T1000 (cell line): Measurements from ENCODE around the gene ABTB2.

Experiments
- DNase-seq: peaks from one replicate; lab custom pipeline; 2025; ENCODE audit warnings: mixed read lengths; lab: John Stamatoyannopoulos, UW

ABTB2 gene

GRCh38 chr11:34360046-34360445, 2.2 kb upstream of the ABTB2 start:
- DNase-seq: no peak

GRCh38 chr11:34359548-34359891, 1.7 kb upstream of the ABTB2 start:
- DNase-seq: no peak

GRCh38 chr11:34358728-34359547, 1.1 kb upstream of the ABTB2 start:
- peak; percentile 34 for DNase-seq

GRCh38 chr11:34358258-34358727, 483 bp upstream of the ABTB2 start:
- peak; percentile 58 for DNase-seq

GRCh38 chr11:34356913-34357700, 703 bp downstream of the ABTB2 start:
- peak; percentile 34 for DNase-seq

- DNase-seq: no peak
Observed at GRCh38 chr11:34356576-34356912, 1.3 kb downstream of the ABTB2 start.

GRCh38 chr11:34356130-34356529, 1.7 kb downstream of the ABTB2 start:
- no peak for DNase-seq

GRCh38 chr11:34355726-34356125, 2.1 kb downstream of the ABTB2 start:
- DNase-seq: no peak

GRCh38 chr11:34354782-34355181, 3.0 kb downstream of the ABTB2 start:
- no peak for DNase-seq

- no peak for DNase-seq
Observed at GRCh38 chr11:34353881-34354280, 3.9 kb downstream of the ABTB2 start.

- DNase-seq: no peak
Observed at GRCh38 chr11:34351687-34352469, 5.9 kb downstream of the ABTB2 start.

- DNase-seq: no peak
Observed at GRCh38 chr11:34351051-34351450, 6.8 kb downstream of the ABTB2 start.

- no peak for DNase-seq
Observed at GRCh38 chr11:34349882-34350281, 7.9 kb downstream of the ABTB2 start.

- no peak for DNase-seq
Observed at GRCh38 chr11:34348919-34349318, 8.9 kb downstream of the ABTB2 start.

GRCh38 chr11:34348096-34348495, 9.7 kb downstream of the ABTB2 start:
- no peak for DNase-seq

GRCh38 chr11:34346551-34346950, 11.3 kb downstream of the ABTB2 start:
- no peak for DNase-seq

- DNase-seq: no peak
Observed at GRCh38 chr11:34345991-34346480, 11.8 kb downstream of the ABTB2 start.

- no peak for DNase-seq
Observed at GRCh38 chr11:34345540-34345876, 12.3 kb downstream of the ABTB2 start.

GRCh38 chr11:34344768-34345539, 12.9 kb downstream of the ABTB2 start:
- peak; percentile 65 for DNase-seq

- no peak for DNase-seq
Observed at GRCh38 chr11:34344410-34344767, 13.4 kb downstream of the ABTB2 start.

GRCh38 chr11:34343686-34344085, 14.1 kb downstream of the ABTB2 start:
- DNase-seq: no peak

- no peak for DNase-seq
Observed at GRCh38 chr11:34343153-34343552, 14.7 kb downstream of the ABTB2 start.
